GM19468 (cell line): ENCODE measurements around the gene PDE3B.
"Not testable (repeated sequence)": the region's sequence is repeated elsewhere in the genome, so short reads cannot be mapped to it uniquely, and the experiment has no call there.

ENCODE experiments used
- ATAC-seq: cut with Tn5 transposase; IDR thresholded peaks from one replicate; pipeline ENCODE4 v1.9.1; 2021; ENCODE audit warnings: mild to moderate bottlenecking, moderate library complexity, moderate number of reproducible peaks; ENCODE audit not compliant: unreplicated experiment; ENCODE audit errors: extremely low read depth

Gene PDE3B

DNA sequence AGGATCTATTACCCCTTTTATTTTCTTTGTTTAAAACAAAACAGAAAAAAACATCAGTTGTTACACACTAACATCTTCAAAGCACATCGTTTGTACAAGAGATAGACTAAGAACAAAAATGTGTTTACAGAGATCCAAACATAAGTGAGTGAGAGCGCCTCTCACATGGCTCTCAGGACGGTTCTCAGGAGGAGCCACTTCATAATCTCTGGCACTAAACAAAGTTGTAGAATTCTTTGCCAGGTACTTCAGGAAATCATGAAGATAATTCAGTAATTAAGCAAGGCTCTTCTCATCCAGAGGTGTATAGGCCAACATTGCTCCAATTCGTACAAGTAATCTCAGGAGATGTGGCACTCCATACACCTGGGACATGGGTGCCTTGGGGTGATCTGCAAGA, 29.8 kb downstream of the PDE3B start:
- no peak for ATAC-seq

- no peak for ATAC-seq
Observed at GRCh38 chr11:14673824-14674405, 30.3 kb downstream of the PDE3B start.

DNA sequence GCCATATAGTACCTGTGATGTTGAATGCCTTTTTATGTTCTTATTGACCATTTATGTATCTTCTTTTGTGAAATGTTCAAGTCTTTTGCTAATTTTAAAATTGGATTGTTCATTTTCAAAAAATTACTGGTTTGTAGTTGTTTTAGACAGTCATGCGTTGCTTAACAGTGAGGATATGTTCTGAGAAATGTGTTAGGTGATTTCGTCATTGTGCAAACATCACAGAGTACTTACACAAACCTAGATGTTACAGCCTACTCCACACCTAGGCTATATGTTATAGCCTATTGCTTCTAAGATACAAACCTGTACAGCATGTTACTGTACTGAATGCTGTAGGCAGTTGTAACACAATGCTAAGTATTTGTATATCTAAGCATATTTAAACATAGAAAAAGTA, 32.5 kb downstream of the PDE3B start:
- no peak for ATAC-seq

DNA sequence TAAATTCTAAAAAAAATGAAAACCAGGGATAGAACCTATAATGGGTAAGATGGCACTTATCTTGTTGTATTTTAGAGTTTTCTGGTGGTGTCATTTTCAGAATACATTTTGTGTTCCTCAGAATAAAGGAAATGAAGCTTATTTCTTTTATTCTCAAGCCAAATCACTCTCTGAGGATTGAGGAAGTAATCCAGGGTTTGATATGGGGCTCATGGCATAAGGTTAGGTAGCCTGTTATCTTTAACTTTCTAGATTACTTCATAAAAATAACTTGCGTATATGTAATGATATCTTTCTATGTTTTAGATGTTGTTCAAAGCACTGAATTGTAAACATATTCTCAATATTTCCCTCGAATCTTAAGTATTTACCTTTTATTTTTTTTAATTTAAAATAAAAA, 33.5 kb downstream of the PDE3B start:
- no peak for ATAC-seq

- ATAC-seq = no peak
Observed at GRCh38 chr11:14678350-14678749, 34.7 kb downstream of the PDE3B start.

DNA sequence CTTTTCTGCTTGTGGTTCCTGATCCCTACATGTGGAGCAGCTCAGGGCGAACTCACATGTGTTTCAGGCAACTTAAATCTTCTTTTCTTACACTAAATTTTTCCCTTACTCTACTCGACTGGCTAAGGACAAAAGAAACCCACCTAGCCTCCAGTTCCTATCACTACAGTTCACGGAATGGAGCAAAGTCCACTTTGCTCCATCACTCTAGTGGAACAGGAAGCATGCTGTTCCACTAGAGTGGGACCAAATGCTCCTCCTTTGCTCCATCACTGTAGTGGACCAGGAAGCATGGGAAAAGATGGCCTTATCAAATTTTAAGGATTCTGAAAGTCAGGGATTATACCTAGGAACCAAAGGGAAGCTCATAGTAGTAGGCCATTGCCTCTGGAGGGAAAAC, 36.1 kb downstream of the PDE3B start:
- ATAC-seq = no peak

DNA sequence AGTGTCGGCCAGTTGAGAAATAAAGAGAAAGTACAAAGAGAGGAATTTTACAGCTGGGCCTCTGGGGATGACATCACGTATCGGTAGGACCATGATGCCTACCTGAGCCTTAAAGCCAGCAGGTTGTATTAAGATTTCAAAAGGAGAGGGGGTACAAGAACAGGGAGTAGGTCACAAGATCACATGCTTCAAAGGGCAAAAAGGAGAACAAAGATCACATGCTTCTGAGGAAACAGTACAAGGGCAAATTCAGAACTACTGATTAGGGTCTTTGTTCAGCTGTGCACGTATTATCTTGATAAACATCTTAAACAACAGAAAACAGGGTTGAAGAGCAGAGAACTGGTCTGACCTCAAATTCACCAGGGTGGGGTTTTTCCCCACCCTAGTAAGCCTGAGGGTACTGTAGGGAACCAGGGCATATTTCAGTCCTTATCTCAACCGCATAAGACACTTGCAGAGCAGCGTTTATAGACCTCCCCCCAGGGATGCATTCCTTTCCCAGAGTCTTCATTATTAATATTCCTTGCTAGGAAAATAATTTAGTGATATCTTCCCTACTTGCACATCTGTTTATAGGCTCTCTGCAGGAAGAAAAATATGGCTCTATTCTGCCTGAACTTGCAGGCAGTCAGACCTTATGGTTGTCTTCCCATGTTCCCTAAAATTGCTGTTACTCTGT, 40.8 kb downstream of the PDE3B start:
- ATAC-seq = not testable (repeated sequence)

DNA sequence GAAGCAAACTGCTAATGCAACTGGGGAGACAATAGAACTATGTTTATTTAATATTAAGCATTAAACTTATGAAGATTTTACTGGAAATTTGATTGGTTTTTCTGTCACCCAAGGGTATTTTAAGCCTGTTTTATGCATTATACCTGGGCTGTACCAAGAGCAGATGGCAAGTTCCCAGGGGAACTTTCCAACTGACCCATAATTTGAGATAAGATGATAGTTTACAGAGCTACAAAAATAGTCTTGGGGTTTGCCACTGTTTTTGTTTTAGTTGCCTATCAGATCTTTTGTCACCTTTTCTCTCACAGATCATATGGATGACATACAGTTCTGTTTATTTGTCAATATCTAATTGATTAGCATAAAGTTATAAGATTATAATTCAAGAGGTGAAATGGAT, 43.9 kb downstream of the PDE3B start:
- ATAC-seq = no peak

DNA sequence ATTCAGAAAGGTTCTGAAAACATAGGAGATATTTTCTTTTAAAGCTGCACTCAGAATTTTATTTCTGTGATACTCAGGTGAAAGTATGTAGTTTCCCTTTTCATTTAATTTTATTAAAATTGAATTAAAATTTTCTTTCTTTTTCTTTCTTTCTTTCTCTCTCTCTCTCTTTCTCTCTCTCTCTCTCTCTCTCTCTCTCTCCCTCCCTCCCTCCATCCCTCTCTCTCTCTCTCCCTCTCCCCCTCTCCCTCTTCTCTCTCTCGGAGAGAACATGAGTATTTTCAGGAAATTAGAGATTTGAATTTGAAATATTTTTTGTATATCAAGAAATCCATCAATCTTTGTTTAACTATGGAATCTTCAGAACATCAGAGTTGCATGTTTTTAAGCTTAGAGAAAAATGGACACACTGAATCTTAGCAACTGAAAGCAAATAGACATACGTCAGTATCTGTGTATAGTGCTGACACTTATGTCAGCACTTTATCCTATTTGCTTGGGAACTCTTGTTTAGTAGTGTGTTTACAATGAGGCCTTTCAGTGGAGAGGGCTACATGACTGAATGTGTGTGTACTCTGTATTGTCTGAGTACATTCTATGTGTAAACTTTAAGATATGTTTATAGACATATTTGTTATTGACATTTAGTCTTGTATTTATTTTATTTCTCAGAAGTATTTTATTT, 44.5 kb downstream of the PDE3B start:
- ATAC-seq = no peak

DNA sequence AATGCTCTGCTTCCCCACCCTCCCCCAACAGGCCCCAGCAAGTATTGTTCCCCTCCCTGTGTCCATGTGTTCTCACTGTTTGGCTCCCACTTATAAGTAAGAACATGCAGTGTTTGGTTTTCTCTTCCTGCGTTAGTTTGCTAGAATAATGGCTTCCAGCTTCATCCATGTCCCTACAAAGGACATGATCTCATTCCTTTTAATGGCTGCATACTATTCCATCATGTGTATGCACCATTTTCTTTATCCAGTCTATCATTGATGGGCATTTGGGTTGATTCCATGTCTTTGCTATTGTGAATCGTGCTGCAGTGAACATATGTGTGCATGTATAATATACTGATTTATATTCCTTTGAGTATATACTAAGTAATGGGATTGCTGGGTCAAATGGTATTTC, 52.1 kb downstream of the PDE3B start:
- ATAC-seq = not testable (repeated sequence)

DNA sequence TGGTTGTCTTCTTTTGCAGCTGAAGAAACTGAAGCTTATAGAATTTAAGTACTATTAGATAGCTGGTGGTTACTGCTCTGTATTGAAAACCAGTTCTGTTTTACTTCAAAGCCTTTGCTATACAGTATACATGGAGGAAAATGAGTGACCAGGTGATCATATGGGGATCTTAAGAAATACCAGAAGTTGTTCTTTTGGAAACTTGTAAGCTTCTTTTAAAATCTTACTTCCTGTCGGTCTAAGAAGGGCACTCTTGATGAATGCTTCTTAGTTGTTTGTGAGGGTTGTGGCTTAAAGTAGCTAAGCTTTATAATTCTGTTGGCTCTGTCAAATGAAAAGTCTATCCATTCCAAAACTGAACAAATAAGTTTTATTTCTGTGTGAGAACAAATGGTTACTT, 55.2 kb downstream of the PDE3B start:
- ATAC-seq = no peak

DNA sequence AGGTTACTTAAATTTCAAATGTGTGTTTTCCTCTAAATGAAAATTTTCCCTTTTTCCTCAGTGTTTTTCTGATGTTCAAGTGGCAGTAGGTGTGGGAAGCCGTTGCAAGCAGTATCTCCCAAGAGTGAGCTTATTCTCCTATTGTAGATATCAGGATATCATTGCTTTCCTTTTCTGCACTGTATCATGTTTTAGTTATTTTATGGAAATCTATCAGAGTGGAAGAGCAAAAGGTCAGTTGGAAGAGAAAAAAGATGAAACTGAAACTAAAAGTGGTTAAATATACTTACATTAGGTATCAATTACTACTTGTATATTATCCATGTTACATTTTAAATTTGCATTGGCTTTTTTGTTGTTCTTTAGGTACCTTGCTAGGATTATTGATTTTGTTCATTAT, 57.0 kb downstream of the PDE3B start:
- no peak for ATAC-seq

DNA sequence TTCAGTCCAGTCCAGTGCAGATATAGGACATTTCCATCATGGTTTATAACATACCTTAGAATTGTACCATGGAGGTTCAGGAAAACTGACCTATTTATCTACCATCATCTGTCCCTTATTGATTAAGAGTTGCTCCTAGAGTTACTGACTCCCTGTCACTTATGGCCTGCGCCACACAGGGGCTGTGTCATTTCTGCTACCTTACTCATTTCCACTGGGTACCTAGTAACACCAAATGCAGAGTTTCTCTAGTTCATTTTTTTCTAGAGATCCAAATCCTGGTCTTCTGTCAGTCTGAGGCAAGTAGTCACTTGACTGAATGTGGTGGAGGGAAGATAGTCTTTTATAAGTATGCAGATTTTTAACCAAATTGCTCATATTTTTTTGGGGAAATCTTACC, 59.2 kb downstream of the PDE3B start:
- no peak for ATAC-seq

- ATAC-seq = no peak
Observed at GRCh38 chr11:14703731-14704130, 60.1 kb downstream of the PDE3B start.

DNA sequence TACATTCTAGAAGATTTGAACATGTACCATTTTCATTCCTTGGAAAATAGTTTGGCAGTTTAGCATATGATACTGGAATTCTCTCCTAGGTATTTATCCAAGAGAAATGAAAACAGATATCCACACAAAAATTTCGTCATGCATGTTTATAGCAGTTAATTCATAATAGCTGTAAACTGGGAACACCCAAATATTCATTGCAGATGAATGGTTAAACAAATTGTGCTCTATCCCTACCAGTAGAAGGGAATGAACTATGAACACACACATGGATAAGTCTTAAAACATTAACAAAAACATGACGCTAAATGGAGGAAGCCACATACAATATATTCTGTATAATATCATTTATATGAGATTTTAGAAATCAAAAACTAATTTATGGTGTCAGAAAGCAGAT, 61.5 kb downstream of the PDE3B start:
- no peak for ATAC-seq

DNA sequence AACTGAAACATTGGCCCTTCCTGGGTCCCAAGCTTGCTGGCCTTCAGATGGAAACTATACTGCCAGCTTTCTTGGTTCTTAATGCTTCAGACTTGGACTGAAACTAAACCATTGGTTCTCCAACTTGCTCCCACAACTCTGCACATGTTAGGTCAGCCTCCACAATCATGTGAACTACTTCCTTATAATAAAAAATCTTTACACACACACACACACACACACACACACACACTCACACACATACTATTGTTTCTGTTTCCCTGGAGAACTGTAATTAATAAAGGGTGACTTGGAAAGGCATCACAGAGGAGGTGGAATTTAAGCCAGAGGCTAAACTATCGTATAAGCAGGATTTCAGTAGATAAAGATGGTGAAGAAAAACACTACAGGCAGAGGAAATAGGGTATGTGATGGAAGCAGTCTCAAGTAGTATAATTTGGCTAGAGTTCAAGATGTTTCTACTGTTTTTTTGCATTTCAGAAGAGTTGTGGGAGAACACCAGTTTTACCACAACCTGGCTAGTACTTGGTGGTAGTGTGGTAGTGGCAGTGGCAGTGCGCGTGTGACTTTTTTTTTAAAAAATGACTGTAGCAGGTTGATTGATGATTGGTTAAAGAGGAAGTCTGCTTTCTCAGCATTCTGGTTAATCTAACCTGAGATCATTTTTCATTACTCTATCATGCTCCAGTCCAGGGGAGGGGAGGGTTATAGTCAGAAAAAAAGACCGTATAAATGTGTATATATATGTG, 70.1 kb downstream of the PDE3B start:
- no peak for ATAC-seq

GRCh38 chr11:14715669-14716068, 72.1 kb downstream of the PDE3B start:
- not testable (repeated sequence) for ATAC-seq

DNA sequence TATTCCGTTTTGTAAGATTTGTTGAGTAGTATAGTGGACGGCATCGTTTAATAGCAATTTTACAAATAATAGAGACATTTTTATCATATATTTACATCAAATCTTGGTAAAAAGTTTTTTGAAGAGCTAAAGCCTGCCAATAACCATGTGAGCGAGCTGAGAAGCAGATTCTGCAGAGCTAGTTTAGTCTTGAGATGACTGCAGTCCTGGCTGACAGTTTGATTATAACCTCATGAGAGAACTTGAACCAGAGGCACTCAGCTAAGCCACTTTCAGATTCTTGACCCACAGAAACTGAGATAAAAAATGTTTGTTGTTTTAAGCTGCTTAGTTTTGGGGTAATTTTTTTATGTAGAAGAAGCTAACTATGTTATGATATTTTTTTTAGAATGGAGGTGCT, 78.9 kb downstream of the PDE3B start:
- ATAC-seq = no peak

DNA sequence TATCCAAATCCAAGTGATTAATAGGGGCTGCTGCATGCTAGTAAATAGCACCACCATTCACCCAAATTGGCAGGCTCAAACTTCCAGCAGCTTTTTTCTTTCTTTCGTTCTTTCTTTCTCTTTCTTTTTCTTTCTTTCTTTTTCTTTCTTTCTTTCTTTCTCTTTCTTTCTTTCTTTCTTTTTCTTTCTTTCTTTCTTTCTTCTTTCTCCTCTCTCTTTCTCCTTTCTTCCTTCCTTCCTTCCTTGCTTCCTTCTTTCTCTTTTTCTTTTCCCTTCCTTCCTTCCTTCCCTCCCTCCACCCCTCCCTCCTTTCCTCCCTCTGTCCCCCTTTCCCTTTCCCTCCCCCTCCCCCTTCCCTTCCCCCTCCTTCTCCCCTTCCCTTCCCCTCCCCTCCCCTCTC, 81.5 kb downstream of the PDE3B start:
- ATAC-seq = no peak

DNA sequence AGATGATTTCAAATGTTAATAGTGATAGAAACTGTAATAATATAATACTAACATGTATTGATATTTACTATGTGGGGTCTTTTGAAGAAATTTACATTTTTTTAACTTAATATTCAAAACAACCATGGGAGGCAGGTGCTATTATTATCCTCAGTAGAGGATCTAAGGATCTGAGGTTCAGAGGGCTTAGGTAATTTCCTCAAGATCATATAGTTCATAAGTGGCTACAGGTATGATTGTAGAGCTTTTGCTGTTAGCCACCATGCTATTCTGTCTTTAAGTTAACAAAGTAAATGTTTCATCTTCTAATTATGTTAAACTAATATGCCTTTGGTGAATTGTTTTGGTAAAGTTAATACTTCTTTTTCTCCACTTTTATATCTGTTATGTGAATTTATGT, 83.6 kb downstream of the PDE3B start:
- no peak for ATAC-seq

- ATAC-seq = no peak
Observed at GRCh38 chr11:14727746-14728145, 84.1 kb downstream of the PDE3B start.
